Right ventricle myocardium inferior (tissue), 1 donor: ENCODE results near the gene PDE1C. TPM values are rescaled to one million over a fixed set of nuclear protein-coding genes. Genes with fewer than 3 reads are reported as not detected.

Experiments used
- ATAC-seq: fragments of 200-7000 bp; cut with Tn5 transposase; one replicate; pipeline ENCODE4 v1.9.1; 2020; ENCODE audit warnings: mild to moderate bottlenecking, moderate library complexity
- DNase-seq: peaks from one replicate; pipeline ENCODE4 v3.0.0; 2021; ENCODE audit errors: missing footprints
- intact Hi-C: fragments of 100-400 bp; cut with DNase I; formaldehyde crosslinking; loops from one replicate; pipeline ENCODE4 v1.11.0; 2022
- total RNA-seq: library from RNA; stranded (reverse); fragmentation: NEBNext Ultra II Directional; extraction: Animal tissue kit (Norgen Biotek cat#: 25700); gene quantifications from one replicate; pipeline ENCODE4 v1.2.1, GENCODE V29; 2021
- donor health status: DM: no; HTN: yes; CAD: no; lungs with severe emphysema.

The PDE1C gene
- total RNA-seq, 1 donor from 2014 or later: 198 TPM

GRCh38 chr7:31782411-31782991 lies 287.7 kb downstream of the PDE1C start:
- ATAC-seq: peak; percentile 58
- intact Hi-C loops: no loop called here
- no peak for DNase-seq

- ATAC-seq: peak; percentile 29
- no peak for DNase-seq
Observed at GRCh38 chr7:31778296-31778695, 291.9 kb downstream of the PDE1C start.

DNA sequence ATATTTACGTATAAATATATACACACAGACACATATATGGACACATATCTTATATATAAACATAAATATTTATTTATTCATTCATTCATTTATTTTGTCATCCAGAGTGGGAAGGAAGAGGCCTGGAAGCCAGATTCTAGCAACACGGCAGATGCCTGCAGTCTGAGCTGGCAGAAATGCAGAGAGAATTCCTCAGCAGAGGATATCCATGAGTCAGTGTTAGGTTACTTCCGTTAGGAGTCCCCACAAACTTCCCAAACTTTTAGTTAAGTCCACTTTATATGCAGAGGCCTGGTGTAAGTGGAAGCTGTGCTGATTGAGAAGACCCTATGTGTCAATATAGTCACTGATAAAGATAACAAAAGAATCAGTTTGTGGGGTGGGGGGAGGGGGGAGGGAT lies 293.6 kb downstream of the PDE1C start:
- DNase-seq (no peak), ATAC-seq (no peak)
- intact Hi-C loops: loop anchor here (10.0 kb wide), 1 partner anchor 388 kb away; no protein-coding TSS in a partner anchor

More at GRCh38 chr7:31778296-31778695, 291.9 kb downstream of the PDE1C start:
- intact Hi-C loops: loop anchor here (10.0 kb wide), 1 partner anchor 387 kb away; no protein-coding TSS in a partner anchor

GRCh38 chr7:31775556-31775955 lies 294.7 kb downstream of the PDE1C start:
- DNase-seq: no peak
- intact Hi-C loops: loop anchor here (10.0 kb wide), 1 partner anchor 389 kb away; no protein-coding TSS in a partner anchor
- ATAC-seq: no peak

DNA sequence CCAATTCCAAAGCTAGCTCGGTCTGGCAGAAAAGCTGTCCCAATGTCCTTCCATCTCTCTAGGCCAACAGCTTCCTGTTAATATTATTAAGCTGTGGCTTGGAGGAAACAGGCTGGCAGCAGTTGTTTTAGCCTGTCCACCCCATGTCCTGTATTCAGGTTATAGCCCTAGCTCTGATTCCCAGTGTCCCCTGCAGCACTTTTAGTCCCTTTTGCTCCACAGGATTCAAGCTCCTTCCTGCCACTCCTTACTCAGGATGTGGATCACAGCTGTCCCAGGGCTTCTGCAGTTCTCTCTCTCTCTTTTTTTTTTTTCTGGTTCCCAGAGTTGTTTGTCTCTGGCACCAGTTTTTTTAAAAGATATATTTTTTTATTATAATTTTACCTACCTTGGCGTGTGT lies 298.0 kb downstream of the PDE1C start:
- no peak for ATAC-seq
- no peak for DNase-seq
- intact Hi-C loops: loop anchor here (10.0 kb wide), 1 partner anchor 393 kb away; no protein-coding TSS in a partner anchor

GRCh38 chr7:31767686-31768358 lies 302.4 kb downstream of the PDE1C start:
- no peak for DNase-seq
- intact Hi-C loops: no loop called here
- no peak for ATAC-seq

GRCh38 chr7:31764462-31764861 lies 305.7 kb downstream of the PDE1C start:
- ATAC-seq: no peak
- intact Hi-C loops: no loop called here
- no peak for DNase-seq

DNA sequence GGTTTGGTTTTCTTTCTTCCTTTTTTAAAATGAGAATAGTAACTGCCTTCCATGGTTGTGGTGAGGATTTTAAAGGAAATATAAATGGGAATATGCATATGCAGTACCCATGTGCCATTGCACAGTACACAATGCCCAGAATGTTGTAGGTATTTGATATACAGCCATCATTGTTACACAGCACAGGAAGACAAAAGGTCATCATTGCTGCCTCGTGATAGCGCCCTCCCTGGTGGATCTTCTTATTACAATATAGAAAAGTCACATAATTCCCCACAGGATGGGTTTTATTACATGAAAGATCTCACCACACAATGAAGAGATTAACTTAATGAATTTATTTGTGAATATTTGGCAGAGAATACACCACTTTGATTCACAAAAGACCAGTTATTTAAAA lies 306.7 kb downstream of the PDE1C start:
- ATAC-seq (no peak), DNase-seq (no peak)
- intact Hi-C loops: no loop called here

DNA sequence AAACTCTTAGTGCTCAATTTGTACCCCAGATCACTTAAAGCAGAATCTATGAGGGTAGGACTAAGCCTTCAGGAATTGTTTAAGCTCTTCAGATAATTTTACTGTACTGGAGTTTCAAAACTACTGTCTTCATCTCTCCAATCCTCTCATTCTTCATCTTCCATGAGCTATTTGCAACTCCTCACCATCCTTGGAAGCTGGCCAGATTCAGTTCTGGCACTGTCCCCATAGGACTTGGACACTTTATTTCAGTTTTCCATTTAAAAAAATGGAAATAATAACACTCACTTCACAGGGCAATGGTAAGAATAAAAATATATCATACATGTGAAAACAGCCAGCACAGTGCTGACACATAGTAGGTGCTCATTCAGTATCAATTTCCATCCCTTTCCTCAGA lies 308.6 kb downstream of the PDE1C start:
- intact Hi-C loops: no loop called here
- ATAC-seq: no peak
- no peak for DNase-seq

DNA sequence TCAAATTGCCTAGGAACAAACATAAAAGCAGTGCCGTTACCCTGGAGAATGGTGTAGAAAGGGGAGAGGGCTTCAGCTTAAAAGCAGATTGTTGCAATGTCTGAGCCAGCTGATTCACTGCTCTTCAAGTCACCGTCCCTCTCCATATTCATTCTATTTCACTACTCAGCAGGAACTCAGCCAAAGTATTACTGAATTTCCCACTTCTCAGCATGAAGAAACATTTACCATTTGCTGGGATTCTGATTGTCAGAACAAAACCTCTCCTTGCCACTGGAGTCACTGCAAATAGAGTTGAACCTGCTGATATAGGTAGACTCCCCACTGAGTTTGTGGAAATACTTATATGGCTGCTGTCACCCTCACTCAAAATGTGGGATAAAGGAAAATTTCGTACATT lies 311.5 kb downstream of the PDE1C start:
- ATAC-seq (no peak), DNase-seq (no peak)
- intact Hi-C loops: no loop called here

- intact Hi-C loops: no loop called here
- DNase-seq: no peak
Observed at GRCh38 chr7:31751726-31752125, 318.5 kb downstream of the PDE1C start.

GRCh38 chr7:31748084-31748483 lies 322.1 kb downstream of the PDE1C start:
- DNase-seq (no peak), ATAC-seq (no peak)
- intact Hi-C loops: loop anchor here (10.0 kb wide), 2 partner anchors 597 to 727 kb away; no protein-coding TSS in a partner anchor

More at GRCh38 chr7:31751726-31752125, 318.5 kb downstream of the PDE1C start:
- ATAC-seq: no peak

- ATAC-seq (no peak), DNase-seq (no peak)
- intact Hi-C loops: loop anchor here (10.0 kb wide), 2 partner anchors 597 to 727 kb away; no protein-coding TSS in a partner anchor
Observed at GRCh38 chr7:31747553-31747952, 322.7 kb downstream of the PDE1C start.

- ATAC-seq: peak; percentile 64
- intact Hi-C loops: loop anchor here (1.0 to 10.0 kb wide), 3 partner anchors 460 to 730 kb away; no protein-coding TSS in a partner anchor
Observed at GRCh38 chr7:31744294-31744874, 325.8 kb downstream of the PDE1C start.

GRCh38 chr7:31741852-31742251 lies 328.4 kb downstream of the PDE1C start:
- DNase-seq: no peak
- intact Hi-C loops: loop anchor here (10.0 kb wide), 2 partner anchors 603 to 733 kb away; no protein-coding TSS in a partner anchor
- ATAC-seq: no peak

More at GRCh38 chr7:31744294-31744874, 325.8 kb downstream of the PDE1C start:
- peak; percentile 74 for DNase-seq

DNA sequence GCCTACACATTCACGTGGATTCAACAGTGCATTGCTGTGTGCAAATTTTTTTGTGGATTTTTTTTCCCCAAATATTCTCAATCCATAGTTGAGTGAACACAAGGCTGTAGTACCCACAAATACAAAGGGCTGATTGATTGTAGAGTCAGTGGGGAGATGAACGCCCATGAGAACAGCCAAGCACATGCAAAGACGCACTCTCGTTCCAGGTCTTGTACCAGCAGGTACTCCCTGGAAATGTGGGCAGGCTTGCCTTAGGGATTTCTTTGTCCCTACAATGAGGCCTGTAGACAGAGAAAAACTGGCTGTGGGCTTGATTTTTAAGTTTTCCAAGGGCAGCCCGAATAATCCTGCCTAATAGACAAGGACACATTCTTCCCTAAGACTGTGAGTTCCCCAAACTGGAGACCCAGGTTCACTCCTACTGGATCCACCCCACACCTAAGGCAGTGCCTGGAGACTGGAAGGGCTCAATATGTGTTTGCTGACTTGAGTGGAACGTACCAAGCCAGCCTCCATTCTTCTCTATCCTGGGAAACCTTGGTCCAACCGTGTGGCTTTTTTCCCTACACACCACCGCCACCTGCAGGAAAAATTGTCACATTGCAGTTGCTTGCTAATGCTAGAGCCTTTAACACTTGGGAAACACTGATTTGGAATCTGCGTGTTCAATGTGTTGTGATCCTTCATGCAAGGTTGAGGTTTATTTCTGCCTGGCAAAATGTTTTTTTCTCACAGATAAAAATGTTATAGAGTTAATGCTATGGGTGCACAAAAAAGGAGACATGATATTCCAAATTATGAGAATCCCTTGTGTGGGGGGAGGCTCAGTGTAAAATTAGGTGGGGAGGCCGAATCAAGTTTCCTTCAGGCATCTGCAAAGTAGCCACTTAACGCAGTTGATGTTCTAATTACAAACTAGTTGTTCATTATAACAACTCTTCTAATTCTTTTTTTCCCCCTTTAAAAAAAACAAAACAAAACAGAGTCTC lies 333.9 kb downstream of the PDE1C start:
- DNase-seq: no peak
- peak; percentile 72 for ATAC-seq
- intact Hi-C loops: loop anchor here (5.0 to 10.0 kb wide), 3 partner anchors 91 to 601 kb away; no protein-coding TSS in a partner anchor

DNA sequence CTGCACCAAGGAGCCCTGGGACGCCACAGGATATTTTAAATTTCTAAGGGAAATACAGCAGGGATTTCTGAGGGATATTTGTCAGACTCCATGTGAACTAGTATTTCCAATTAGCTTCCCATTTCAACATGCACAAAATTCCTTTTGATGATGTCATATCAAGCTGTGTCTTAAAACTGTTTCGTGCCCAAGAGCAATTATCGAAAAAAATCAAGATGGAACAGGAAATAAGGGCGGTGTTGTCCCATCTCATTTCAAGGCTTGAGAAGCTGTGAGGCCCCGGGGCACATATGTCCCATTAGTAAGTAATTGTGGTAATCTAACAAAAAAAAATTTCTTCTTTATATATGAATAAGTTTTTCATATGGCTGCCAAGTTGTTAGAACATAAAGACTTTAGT lies 335.8 kb downstream of the PDE1C start:
- intact Hi-C loops: loop anchor here (10.0 kb wide), 2 partner anchors 90 to 600 kb away; no protein-coding TSS in a partner anchor
- DNase-seq (no peak), ATAC-seq (no peak)

- ATAC-seq (no peak), DNase-seq (no peak)
- intact Hi-C loops: no loop called here
Observed at GRCh38 chr7:31729195-31729804, 340.9 kb downstream of the PDE1C start.
